OCI-LY3 (cell line): Measurements from ENCODE around the gene DDX28.
A peak's percentile ranks its signal among the peaks of the same experiment; 100 is the strongest.
"Not testable (repeated sequence)": the region's sequence is repeated elsewhere in the genome, so short reads cannot be mapped to it uniquely, and the experiment has no call there.

Experiments used
- H2AFZ ChIP-seq: fragments of 200-600, 300-600 bp; shearing (Covaris generic); 2 replicates; pipeline ENCODE4 v1.6.0; 2014; ENCODE audit warnings: antibody characterized with exemption, low read depth, low read length
- H3K27ac ChIP-seq: fragments of 200-600, 300-600 bp; sonication (generic); 2 replicates; pipeline ENCODE4 v1.5.1; 2014; ENCODE audit warnings: mild to moderate bottlenecking, low read length, moderate library complexity, mixed read lengths
- H3K27me3 ChIP-seq: fragments of 200-600, 300-600 bp; sonication (generic); 2 replicates; pipeline ENCODE4 v1.6.1; 2014; ENCODE audit warnings: low read depth, low read length, mixed read lengths
- H3K36me3 ChIP-seq: fragments of 200-600, 300-600 bp; sonication (generic); replicated peaks from 2 replicates; pipeline ENCODE3; 2014; ENCODE audit warnings: low read depth, low read length, mixed read lengths
- H3K4me1 ChIP-seq: fragments of 300-600, 200-600 bp; sonication (generic); 2 replicates; pipeline ENCODE4 v1.6.1; 2014; ENCODE audit warnings: low read length, mixed read lengths
- H3K4me2 ChIP-seq: fragments of 200-600, 300-600 bp; sonication (generic); 2 replicates; pipeline ENCODE4 v1.6.1; 2014; ENCODE audit warnings: low read length, mixed read lengths
- H3K4me3 ChIP-seq: fragments of 300-600, 200-600 bp; sonication (generic); 2 replicates; pipeline ENCODE4 v1.5.1; 2014; ENCODE audit warnings: antibody characterized with exemption, mild to moderate bottlenecking, low read length, moderate library complexity
- H3K79me2 ChIP-seq: fragments of 300-600, 200-600 bp; shearing (Covaris generic); 2 replicates; pipeline ENCODE4 v1.6.1; 2014; ENCODE audit warnings: mild to moderate bottlenecking, low read length, mixed read lengths
- H3K9ac ChIP-seq: fragments of 300-600, 200-600 bp; shearing (Covaris generic); 2 replicates; pipeline ENCODE4 v1.6.0; 2014; ENCODE audit warnings: mild to moderate bottlenecking, low read length, moderate library complexity
- H3K9me3 ChIP-seq: fragments of 200-600, 300-600 bp; shearing (Covaris generic); 2 replicates; pipeline ENCODE4 v1.6.1; 2014; ENCODE audit warnings: low read length, mixed read lengths; ENCODE audit not compliant: insufficient read depth
- H4K20me1 ChIP-seq: fragments of 200-600, 300-600 bp; sonication (generic); 2 replicates; pipeline ENCODE4 v1.6.1; 2016; ENCODE audit warnings: low read length, mixed read lengths; ENCODE audit not compliant: insufficient read depth
- EZH2phosphoT487 ChIP-seq: fragments of 200-600 bp; shearing (Covaris generic); IDR thresholded peaks from 2 replicates; pipeline ENCODE4 v1.6.1; 2018; ENCODE audit warnings: antibody characterized with exemption, mixed run types, low read depth
- TF ChIP-seq, protein P1 (sequence below): fragments of 200-600, 300-600 bp; sonication (generic); IDR thresholded peaks from 2 replicates; pipeline ENCODE4 v1.5.1; 2014; ENCODE audit warnings: antibody characterized with exemption, low read length, low read depth

DDX28 gene

GRCh38 chr16:68037841-68038597 lies 15.0 kb upstream of the DDX28 start:
- Histone ChIP-seq H4K20me1 (0 out of 2 replicates have a peak, but pooled peaks cover 4% of the 10 kb centered on the region), H3K36me3 (peaks cover 9% of the 10 kb centered on the region), H3K4me2 (peak overlapping the region; percentile 96), H2AFZ (0 out of 2 replicates have a peak overlapping the region, but pooled peaks have one; percentile 20), H3K27me3 (no peaks in the 10 kb centered on the region), H3K4me1 (peaks cover 34% of the 10 kb centered on the region), H3K4me3 (peak overlapping the region; percentile 71), H3K27ac (peak overlapping the region; percentile 95), H3K9me3 (no peaks in the 10 kb centered on the region), H3K79me2 (peaks cover 4% of the 10 kb centered on the region; the same call in 1 of the 2 replicates), H3K9ac (peak overlapping the region; percentile 75)
- TF ChIP-seq, protein P1, sequence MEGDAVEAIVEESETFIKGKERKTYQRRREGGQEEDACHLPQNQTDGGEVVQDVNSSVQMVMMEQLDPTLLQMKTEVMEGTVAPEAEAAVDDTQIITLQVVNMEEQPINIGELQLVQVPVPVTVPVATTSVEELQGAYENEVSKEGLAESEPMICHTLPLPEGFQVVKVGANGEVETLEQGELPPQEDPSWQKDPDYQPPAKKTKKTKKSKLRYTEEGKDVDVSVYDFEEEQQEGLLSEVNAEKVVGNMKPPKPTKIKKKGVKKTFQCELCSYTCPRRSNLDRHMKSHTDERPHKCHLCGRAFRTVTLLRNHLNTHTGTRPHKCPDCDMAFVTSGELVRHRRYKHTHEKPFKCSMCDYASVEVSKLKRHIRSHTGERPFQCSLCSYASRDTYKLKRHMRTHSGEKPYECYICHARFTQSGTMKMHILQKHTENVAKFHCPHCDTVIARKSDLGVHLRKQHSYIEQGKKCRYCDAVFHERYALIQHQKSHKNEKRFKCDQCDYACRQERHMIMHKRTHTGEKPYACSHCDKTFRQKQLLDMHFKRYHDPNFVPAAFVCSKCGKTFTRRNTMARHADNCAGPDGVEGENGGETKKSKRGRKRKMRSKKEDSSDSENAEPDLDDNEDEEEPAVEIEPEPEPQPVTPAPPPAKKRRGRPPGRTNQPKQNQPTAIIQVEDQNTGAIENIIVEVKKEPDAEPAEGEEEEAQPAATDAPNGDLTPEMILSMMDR: no peak
- TF ChIP-seq EZH2phosphoT487: no peak

DNA sequence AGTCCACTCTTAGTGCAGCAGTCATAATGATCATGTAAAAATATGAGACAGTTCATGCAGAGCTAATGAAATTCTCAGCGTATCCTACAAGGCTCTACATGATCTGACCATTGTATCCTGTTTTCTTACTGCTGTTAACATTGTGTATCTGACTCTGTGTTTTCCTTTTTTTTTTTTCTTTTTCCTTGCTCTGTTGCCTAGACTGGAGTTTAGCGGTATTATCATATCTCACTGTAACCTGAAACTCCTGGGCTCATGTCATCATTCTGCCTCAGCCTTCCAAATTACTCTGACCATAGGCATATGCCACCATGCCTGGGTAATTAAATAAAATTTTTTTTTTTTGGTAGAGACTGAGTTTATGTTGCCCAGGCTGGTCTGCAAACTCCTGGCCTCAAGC lies 12.2 kb upstream of the DDX28 start:
- Histone ChIP-seq H3K4me3 (no peak overlapping the region), H4K20me1 (no peaks in the 10 kb centered on the region), H3K4me1 (peaks cover 31% of the 10 kb centered on the region), H3K4me2 (no peak overlapping the region), H3K36me3 (peaks cover 4% of the 10 kb centered on the region), H3K27ac (no peak overlapping the region), H3K9me3 (no peaks in the 10 kb centered on the region), H3K79me2 (no peaks in the 10 kb centered on the region), H3K27me3 (no peaks in the 10 kb centered on the region), H3K9ac (no peak overlapping the region), H2AFZ (no peak overlapping the region)
- TF ChIP-seq, protein P1: no peak
- TF ChIP-seq EZH2phosphoT487: no peak

- no peak overlapping the region for H3K27ac ChIP-seq
- H3K79me2 ChIP-seq: no peaks in the 10 kb centered on the region; the same call in 1 of the 2 replicates
- TF ChIP-seq, protein P1: no peak
- no peak for TF ChIP-seq EZH2phosphoT487
- no peaks in the 10 kb centered on the region for H3K9me3 ChIP-seq
- no peak overlapping the region for H3K4me2 ChIP-seq
- no peak overlapping the region for H3K4me3 ChIP-seq
- H4K20me1 ChIP-seq: no peaks in the 10 kb centered on the region
- peaks cover 13% of the 10 kb centered on the region for H3K4me1 ChIP-seq
- H3K27me3 ChIP-seq: no peaks in the 10 kb centered on the region
- H3K9ac ChIP-seq: no peak overlapping the region
- H3K36me3 ChIP-seq: peaks cover 6% of the 10 kb centered on the region
- no peak overlapping the region for H2AFZ ChIP-seq
Measured at GRCh38 chr16:68033101-68033500, 10.1 kb upstream of the DDX28 start.

DNA sequence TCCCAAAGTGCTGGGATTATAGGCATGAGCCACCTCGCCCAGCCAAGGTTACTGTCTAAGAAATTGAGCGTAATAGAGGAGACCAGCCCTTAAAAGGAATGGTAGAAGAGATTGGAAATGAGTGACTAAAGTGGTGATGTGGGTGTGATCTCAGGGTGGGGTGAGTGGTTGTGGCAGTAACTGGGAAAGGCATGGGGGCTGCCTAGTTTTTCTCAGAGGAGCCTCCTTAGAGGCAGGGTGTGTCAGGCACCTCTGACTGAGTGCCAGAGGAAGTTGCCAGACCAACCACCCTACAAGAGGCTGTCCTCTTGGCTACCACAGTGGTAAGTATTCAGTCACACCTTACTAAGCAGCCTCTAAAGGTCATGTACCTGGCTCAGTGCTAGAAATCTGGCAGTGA lies 8.9 kb upstream of the DDX28 start:
- no peak overlapping the region for H2AFZ ChIP-seq
- H3K27ac ChIP-seq: no peak overlapping the region
- H3K9ac ChIP-seq: no peak overlapping the region

DNA sequence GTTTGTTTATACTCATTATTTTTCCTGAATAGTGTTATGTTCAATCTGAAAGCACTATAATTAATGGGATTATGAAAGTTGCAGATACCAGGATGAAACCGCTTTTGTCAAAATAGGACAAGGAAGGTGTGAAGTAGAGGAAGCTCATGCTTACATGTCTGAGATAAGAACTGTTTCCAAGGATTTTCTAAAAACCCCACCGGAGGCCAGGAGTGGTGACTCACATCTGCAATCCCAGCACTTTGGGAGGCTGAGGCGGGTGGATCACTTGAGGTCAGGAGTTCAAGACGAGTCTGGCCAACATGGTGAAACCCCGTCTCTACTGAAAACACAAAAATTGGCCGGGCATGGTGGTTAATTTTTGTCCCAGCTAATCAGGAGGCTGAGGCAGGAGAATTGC lies 7.1 kb upstream of the DDX28 start:
- not testable (repeated sequence) for H3K27me3 ChIP-seq, H3K79me2 ChIP-seq, H3K4me3 ChIP-seq, H2AFZ ChIP-seq, H3K4me1 ChIP-seq, H3K9ac ChIP-seq, H3K4me2 ChIP-seq, H3K9me3 ChIP-seq, H3K27ac ChIP-seq, H4K20me1 ChIP-seq
- H3K36me3 ChIP-seq: peaks cover 25% of the 10 kb centered on the region

More for the DNA sequence above, 8.9 kb upstream of the DDX28 start:
- H3K4me3 ChIP-seq: no peak overlapping the region
- no peaks in the 10 kb centered on the region for H4K20me1 ChIP-seq
- TF ChIP-seq, protein P1: no peak
- no peak for TF ChIP-seq EZH2phosphoT487
- no peaks in the 10 kb centered on the region for H3K27me3 ChIP-seq
- peaks cover 2% of the 10 kb centered on the region; the same call in 1 of the 2 replicates for H3K79me2 ChIP-seq
- H3K36me3 ChIP-seq: peaks cover 14% of the 10 kb centered on the region
- H3K4me2 ChIP-seq: no peak overlapping the region
- peaks cover 1% of the 10 kb centered on the region; the same call in 1 of the 2 replicates for H3K4me1 ChIP-seq
- no peaks in the 10 kb centered on the region for H3K9me3 ChIP-seq
